ENCODE results near the gene CRYGN. TPM values are rescaled to one million over a fixed set of nuclear protein-coding genes. Genes with fewer than 3 reads are reported as not detected.
A peak's percentile ranks its signal among the peaks of the same experiment; 100 is the strongest.

CRYGN gene
- total and polyA plus RNA-seq, 8 donors: not detected

DNA sequence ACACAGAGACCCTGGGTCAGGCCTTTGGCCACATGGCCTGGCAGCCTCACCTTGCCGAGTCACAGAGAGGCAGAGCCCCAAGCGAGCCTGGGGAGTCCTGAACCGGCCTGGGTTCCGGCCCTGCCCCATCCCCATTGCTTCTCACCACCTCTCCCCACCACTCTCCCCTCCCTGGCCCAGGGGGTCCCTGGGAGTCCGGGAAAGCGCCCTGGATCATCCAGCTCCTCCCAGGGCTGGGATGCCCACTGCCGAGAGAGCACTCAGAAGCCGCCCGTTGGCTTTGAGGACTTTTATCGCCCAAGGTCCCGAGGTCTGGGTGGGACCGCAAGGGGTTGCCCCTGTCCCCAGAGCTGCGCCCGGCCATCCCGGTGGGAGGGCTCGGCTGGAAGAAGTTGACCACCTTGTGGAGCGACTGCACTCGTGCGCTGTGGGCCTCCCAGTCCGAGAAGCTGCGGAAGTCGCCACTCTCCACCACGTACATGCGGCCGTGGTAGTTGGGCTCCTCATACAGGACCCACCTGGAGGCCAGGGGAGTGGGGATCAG is 8.1 kb downstream of the CRYGN start:
- Histone ChIP-seq H3K9me3 (no peaks in the 10 kb centered on the region), H3K27me3 (no peaks in the 10 kb centered on the region), H3K36me3 (no peaks in the 10 kb centered on the region), H3K4me1 (peaks cover 21 to 49% (median 31%) of the 10 kb centered on the region in 4 donors), H3K4me3 (no peak overlapping the region), H3K27ac (no peak overlapping the region)
- DNase-seq: no peak
- WGBS, 5 donors: 92 to 96% (median 95%) methylated on average over 11 to 25 of the region's 25 CpGs
- no peak for TF ChIP-seq EP300 (IDR thresholded peaks at IDR 0.05)
- no peak for TF ChIP-seq POLR2AphosphoS5 (IDR thresholded peaks at IDR 0.05)
- intact Hi-C loops (cut with DNase I; ENCODE audit: low total_unique reads): no loop called here

DNA sequence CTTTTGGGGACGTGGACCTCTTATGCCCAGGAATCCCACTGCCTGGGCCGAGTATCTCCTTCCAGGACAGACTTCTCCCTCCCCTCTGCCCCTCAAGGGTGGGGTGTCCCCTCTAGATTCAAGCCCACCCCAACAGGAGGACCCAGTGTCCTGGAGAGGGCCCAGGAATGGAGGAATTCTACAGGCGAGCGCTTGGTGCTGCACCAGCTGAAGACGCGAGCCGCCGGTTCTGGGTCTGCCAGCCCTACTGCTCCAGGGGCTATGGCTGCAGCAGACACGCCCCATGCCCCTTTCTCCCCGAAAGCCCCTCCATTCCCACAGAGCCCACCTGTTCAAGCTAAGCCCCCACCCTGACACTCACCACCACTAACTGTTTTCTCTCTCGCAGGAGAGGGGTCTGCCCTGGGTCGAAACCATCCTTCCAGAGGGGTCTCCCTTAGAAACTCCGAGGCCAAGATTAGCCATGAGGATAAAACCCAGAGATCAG is 8.6 kb downstream of the CRYGN start:
- WGBS, 5 donors: 74 to 96% (median 95%) methylated on average over 7 to 13 of the region's 13 CpGs
- intact Hi-C loops (cut with DNase I; ENCODE audit: low total_unique reads): no loop called here
- Histone ChIP-seq H3K4me1 (peaks cover 21 to 49% (median 35%) of the 10 kb centered on the region in 4 donors), H3K9me3 (no peaks in the 10 kb centered on the region), H3K4me3 (no peak overlapping the region), H3K27me3 (no peaks in the 10 kb centered on the region), H3K27ac (no peak overlapping the region), H3K36me3 (no peaks in the 10 kb centered on the region)
- TF ChIP-seq POLR2A (IDR thresholded peaks at IDR 0.05) (no peak), EP300 (IDR thresholded peaks at IDR 0.05) (no peak), POLR2AphosphoS5 (IDR thresholded peaks at IDR 0.05) (no peak)
- TF ChIP-seq, protein P1, sequence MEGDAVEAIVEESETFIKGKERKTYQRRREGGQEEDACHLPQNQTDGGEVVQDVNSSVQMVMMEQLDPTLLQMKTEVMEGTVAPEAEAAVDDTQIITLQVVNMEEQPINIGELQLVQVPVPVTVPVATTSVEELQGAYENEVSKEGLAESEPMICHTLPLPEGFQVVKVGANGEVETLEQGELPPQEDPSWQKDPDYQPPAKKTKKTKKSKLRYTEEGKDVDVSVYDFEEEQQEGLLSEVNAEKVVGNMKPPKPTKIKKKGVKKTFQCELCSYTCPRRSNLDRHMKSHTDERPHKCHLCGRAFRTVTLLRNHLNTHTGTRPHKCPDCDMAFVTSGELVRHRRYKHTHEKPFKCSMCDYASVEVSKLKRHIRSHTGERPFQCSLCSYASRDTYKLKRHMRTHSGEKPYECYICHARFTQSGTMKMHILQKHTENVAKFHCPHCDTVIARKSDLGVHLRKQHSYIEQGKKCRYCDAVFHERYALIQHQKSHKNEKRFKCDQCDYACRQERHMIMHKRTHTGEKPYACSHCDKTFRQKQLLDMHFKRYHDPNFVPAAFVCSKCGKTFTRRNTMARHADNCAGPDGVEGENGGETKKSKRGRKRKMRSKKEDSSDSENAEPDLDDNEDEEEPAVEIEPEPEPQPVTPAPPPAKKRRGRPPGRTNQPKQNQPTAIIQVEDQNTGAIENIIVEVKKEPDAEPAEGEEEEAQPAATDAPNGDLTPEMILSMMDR (IDR thresholded peaks at IDR 0.05): no peak
- DNase-seq: no peak

DNA sequence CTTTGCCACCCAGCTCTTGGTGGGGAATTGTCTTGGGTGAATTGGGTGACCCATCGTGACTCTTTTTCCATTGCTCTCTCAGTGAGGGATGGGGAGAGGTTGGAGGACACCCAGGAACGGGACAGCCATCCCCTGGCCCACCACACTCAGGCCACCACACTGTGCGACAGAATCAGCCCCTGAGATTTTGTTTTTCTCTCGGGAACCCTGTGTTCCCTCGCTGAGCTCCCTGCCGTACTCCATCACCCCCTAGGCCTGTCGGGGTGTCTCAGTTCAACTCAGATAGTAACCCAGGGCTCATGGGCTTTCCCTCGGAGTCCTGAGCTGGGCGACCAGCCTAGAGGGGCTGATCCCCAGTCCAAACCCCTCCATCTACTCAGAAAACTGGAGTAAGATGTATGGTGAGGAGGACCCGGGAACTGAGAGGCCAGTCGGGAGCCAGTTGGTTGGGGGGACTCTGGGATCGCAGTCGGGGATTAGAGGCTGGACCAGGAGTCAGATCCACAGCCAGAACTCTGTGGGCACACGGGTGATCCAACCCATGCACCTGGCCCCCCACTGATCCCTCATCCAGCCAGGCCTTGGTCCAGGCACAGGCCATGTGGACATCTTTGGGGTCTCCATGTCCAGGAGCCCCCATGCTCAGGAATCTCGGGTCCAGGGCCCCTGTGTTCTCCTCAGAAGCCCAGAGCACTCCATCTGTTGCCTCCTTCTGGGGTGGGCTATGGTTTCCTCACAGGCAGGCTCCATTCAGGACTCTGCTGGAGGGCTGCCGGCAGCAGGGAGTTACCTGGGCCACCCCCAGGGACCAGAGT is 9.3 kb downstream of the CRYGN start:
- Histone ChIP-seq H3K9me3 (no peaks in the 10 kb centered on the region), H3K36me3 (no peaks in the 10 kb centered on the region), H3K4me3 (no peak overlapping the region), H3K27me3 (no peaks in the 10 kb centered on the region), H3K4me1 (peaks cover 21 to 50% (median 39%) of the 10 kb centered on the region in 4 donors), H3K27ac (peak overlapping the region in 4 of 5 donors; percentile 41 to 90 (median 82))
- no peak for DNase-seq
- WGBS, 5 donors: 87 to 93% (median 91%) methylated on average over 14 to 16 of the region's 16 CpGs
- intact Hi-C loops (cut with DNase I; ENCODE audit: low total_unique reads): no loop called here
- TF ChIP-seq EP300 (IDR thresholded peaks at IDR 0.05): no peak
- TF ChIP-seq, protein P1 (IDR thresholded peaks at IDR 0.05): no peak
- TF ChIP-seq POLR2A (IDR thresholded peaks at IDR 0.05): no peak
- TF ChIP-seq POLR2AphosphoS5 (IDR thresholded peaks at IDR 0.05): no peak

DNA sequence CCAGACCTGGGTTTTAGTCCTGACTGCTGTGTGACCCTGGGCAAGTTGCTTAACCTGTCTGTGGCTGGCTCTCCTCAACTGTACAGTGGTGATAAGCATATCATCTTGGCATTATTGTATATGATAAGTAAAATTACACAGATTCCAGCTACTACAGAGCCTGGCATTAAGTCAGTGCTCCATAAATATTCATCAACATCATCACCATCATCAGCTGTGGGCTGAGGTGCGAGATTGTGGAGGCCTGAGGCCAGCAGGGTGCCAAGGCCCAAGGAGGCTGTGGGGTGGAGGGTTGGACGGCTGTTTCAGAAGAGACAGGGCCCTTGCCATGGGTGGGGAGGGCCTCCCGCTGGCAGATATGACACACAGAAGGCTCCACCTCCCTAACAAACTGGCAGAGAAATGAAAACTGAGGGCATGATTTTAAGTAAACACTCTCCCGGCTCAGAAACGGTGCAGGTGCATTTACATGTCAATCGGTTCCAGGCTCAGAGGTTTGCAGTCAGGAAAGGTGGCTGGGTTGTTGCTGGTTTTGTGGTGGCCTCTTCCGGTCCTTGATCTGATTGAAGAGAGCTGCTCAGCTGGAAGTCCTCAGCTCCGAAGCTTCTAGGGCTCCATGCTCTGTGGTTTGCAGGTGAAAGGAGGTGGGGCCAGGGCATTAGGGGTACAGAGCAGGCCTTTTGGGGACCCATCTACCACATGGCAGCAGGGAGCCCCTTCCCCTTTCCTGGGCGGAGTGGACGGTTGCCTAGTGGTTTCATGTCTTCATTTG is 10.2 kb downstream of the CRYGN start:
- intact Hi-C loops (cut with DNase I; ENCODE audit: low total_unique reads): no loop called here
- H3K27me3 ChIP-seq: no peaks in the 10 kb centered on the region
- peak overlapping the region; percentile 41 to 90 (median 80) for H3K27ac ChIP-seq
- no peak for TF ChIP-seq POLR2AphosphoS5 (IDR thresholded peaks at IDR 0.05)
- TF ChIP-seq EP300 (IDR thresholded peaks at IDR 0.05): no peak
- TF ChIP-seq, protein P1 (IDR thresholded peaks at IDR 0.05): no peak
- no peak for TF ChIP-seq POLR2A (IDR thresholded peaks at IDR 0.05)
- DNase-seq: peak; percentile 63 to 75
- peaks cover 21 to 50% (median 39%) of the 10 kb centered on the region in 4 donors for H3K4me1 ChIP-seq
- H3K9me3 ChIP-seq: no peaks in the 10 kb centered on the region
- no peaks in the 10 kb centered on the region for H3K36me3 ChIP-seq
- H3K4me3 ChIP-seq: no peak overlapping the region
- WGBS, 5 donors: 25 to 45% (median 38%) methylated on average over 9 to 10 of the region's 10 CpGs

All from stomach (tissue), 9 donors.